Head of caudate nucleus (tissue), 42 donors: Measurements from ENCODE around the gene TMEM271.
"Not testable (repeated sequence)": the region's sequence is repeated elsewhere in the genome, so short reads cannot be mapped to it uniquely, and the experiment has no call there.

Experiments used
- DNase-seq, 42 donors: peaks; one replicate each; pipeline versions ENCODE4 v3.0.0 to v3.0.0-alpha.2; 2020 to 2021; ENCODE audit warnings: mixed read lengths in 7 of 42
- intact Hi-C: fragments of 100-400 bp; cut with DNase I; formaldehyde crosslinking; loops from one replicate; pipeline ENCODE4 v1.15.0; 2022

TMEM271 gene

GRCh38 chr4:569958-570667 lies 6.0 kb downstream of the TMEM271 start:
- intact Hi-C loops = no loop called here
- DNase-seq = no peak

- intact Hi-C loops = no loop called here
- DNase-seq = no peak
Measured at GRCh38 chr4:568962-569361, 7.1 kb downstream of the TMEM271 start.

- intact Hi-C loops = no loop called here
- no peak for DNase-seq
Measured at GRCh38 chr4:568351-568652, 7.8 kb downstream of the TMEM271 start.

- no peak for DNase-seq
Measured at GRCh38 chr4:567457-568350, 8.4 kb downstream of the TMEM271 start.

GRCh38 chr4:566508-567295 lies 9.4 kb downstream of the TMEM271 start:
- no peak for DNase-seq
- intact Hi-C loops = no loop called here

More at GRCh38 chr4:567457-568350, 8.4 kb downstream of the TMEM271 start:
- intact Hi-C loops = no loop called here

GRCh38 chr4:566035-566434 lies 10.1 kb downstream of the TMEM271 start:
- no peak for DNase-seq
- intact Hi-C loops = no loop called here

GRCh38 chr4:565614-566013 lies 10.5 kb downstream of the TMEM271 start:
- DNase-seq, intact Hi-C loops: not testable (repeated sequence)

GRCh38 chr4:562458-562857 lies 13.6 kb downstream of the TMEM271 start:
- DNase-seq, intact Hi-C loops: not testable (repeated sequence)

GRCh38 chr4:561426-561825 lies 14.7 kb downstream of the TMEM271 start:
- intact Hi-C loops = no loop called here
- DNase-seq = no peak

- peak; percentile 46 to 94 (median 78) for DNase-seq
- intact Hi-C loops = no loop called here
Measured at GRCh38 chr4:560731-561291, 15.3 kb downstream of the TMEM271 start.

- intact Hi-C loops = no loop called here
- no peak for DNase-seq
Measured at GRCh38 chr4:560061-560460, 16.0 kb downstream of the TMEM271 start.

DNA sequence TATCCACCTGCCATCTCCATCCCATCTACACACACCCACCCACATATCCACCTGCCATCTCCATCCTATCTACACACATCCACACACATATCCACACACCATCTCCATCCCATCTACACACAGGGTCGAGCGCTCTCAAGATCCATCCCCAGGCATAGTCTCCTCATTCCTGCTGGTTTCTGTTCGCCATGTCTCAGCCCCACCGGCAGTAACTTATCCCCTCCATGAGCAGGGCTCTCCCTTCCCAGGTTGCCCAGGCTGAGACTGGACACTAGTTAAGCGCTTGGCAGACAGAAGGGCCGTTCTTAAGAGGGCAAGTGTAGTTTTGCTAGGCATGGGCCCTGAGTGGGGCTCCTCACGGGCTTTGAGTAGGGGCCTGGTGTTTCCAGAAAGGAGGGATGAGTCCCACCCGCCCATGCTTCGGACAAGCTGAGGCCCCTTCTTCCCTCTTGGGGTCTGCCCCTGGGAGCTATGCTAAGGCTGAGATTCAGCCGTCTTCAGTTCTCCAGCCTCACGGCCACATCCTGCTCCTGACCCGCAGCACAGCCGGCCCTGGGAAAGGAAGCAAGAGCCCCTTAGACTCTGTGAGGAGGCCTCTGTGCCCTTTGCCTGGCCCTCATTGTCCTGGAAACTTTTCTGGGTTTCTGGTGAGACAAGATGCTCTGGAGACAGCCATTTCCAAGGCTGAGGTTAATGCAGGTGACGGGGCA lies 20.4 kb downstream of the TMEM271 start:
- DNase-seq = no peak
- intact Hi-C loops = no loop called here

GRCh38 chr4:554793-555320 lies 21.2 kb downstream of the TMEM271 start:
- DNase-seq, intact Hi-C loops: not testable (repeated sequence)

DNA sequence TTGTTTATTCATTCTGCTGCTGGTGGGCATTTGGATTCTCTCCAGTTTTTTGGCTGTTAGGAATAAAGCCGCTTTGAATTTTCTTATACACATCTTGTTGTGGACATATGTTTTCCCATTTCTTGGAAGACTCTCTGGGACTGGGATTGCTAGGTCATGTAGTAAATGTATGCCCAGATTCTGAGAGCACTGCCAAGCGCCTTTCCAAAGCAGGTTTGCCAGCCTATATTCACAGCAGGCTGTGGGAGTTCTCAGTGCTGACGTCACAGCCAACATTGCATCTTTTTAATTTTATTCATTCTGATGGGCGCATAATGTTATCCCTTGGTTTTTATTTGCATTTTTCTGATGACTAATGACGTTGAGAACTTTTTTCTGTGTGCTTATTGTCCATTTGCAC lies 24.1 kb downstream of the TMEM271 start:
- intact Hi-C loops = no loop called here
- DNase-seq = no peak

DNA sequence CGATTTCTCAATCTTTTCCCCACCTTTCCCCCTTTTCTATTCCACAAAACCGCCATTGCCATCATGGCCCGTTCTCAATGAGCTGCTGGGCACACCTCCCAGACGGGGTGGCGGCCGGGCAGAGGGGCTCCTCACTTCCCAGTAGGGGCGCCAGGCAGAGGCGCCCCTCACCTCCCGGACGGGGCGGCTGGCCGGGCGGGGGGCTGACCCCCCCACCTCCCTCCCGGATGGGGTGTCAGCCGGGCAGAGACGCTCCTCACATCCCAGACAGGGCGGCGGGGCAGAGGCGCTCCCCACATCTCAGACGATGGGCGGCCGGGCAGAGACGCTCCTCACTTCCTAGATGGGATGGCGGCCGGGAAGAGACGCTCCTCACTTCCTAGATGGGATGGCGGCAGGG lies 25.8 kb downstream of the TMEM271 start:
- DNase-seq, intact Hi-C loops: not testable (repeated sequence)

GRCh38 chr4:548976-549375 lies 27.1 kb downstream of the TMEM271 start:
- DNase-seq = peak in 4 of 42 donors; percentile 25 to 38 (median 32)
- intact Hi-C loops = no loop called here

- intact Hi-C loops = no loop called here
- DNase-seq = no peak
Measured at GRCh38 chr4:545612-546011, 30.5 kb downstream of the TMEM271 start.

DNA sequence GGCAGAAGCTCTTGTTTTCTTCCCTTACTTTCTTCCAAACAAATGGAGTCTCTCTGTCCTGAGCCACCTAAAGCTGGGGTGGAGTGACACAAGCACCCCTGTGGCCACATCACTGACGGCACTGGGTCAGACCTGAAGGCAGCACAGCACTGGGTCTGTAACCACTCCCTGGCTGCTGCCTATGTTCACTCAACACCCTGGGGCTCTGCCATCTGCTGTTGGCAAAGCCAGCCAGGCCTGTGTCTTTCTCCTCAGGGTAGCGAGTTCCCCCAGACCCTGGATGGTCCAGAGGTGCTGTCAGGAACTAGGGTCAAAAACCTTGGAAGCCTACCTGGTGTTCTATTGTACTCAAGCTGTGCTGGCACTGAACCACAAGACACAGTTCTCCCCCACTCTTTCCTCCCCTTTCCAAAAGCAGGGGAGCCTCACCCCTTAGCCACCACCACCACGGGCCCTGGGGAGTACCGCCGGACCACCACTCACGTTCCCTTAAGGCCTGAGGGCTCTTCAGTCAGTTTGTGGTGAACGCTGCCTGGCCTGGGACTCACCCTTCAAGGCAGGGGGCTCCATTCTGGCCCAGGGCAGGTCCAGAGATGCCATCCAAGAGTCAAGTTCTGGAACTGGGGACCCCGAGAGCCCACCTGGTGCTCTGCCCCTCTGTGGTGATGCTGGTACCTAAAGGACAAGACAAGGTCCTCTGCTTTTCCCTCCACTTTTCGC lies 31.5 kb downstream of the TMEM271 start:
- DNase-seq = no peak
- intact Hi-C loops = no loop called here
